HG02981 (cell line): ENCODE measurements around the gene C6orf120.

Source experiments
- ATAC-seq: cut with Tn5 transposase; IDR thresholded peaks from one replicate; pipeline ENCODE4 v1.9.1; 2021; ENCODE audit warnings: mild to moderate bottlenecking, moderate library complexity; ENCODE audit not compliant: unreplicated experiment

The C6orf120 gene

DNA sequence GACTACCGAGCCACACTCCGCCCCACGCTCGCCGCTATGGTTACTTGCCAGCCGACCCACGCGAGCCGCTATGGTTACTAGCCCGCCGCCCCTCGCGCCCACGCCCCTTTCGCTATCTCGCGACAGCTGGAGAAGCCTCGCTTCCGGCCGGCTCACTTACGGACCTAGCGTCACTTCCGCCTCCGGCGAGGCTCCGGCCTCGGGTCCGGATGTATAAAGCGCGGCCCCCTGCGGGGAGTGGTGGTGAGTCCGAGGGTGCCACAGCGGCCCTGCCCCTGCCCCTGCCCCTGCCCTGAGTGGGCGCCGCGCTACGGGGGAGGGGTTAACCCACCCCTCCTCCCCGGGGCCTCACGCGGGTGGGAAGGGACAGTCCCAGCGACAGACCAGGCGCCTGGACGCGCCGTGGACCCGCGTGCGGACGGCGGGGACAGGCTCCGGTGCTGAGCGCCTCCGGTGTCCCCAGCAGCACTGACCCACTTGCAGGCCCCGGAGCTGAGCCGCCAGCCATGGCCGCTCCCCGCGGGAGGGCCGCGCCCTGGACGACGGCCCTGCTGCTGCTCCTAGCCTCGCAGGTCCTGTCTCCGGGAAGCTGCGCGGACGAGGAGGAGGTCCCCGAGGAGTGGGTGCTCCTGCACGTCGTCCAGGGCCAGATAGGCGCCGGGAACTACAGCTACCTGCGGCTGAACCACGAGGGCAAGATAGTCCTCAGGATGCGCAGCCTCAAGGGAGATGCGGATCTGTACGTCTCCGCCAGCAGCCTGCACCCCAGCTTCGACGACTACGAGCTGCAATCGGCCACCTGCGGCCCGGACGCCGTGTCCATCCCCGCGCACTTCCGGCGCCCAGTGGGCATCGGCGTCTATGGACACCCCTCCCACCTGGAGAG lies at the start of gene C6orf120, which contains the start of gene WDR27:
Gene C6orf120 (plus strand): TSS at position 173 of the 886 bp plus-strand sequence. CDS start 334 bp downstream, at position 507.
Gene WDR27 (minus strand): TSS at position 76 of the 886 bp plus-strand sequence. CDS start 13,024 bp downstream, outside the sequence.
- peak; percentile 95 for ATAC-seq

- ATAC-seq = no peak
Observed at GRCh38 chr6:169652896-169653295, 49.0 kb upstream of the C6orf120 start.

GRCh38 chr6:169653691-169654090 lies 48.2 kb upstream of the C6orf120 start:
- ATAC-seq = no peak

- peak; percentile 95 for ATAC-seq
Observed at GRCh38 chr6:169654598-169655391, 47.1 kb upstream of the C6orf120 start.

GRCh38 chr6:169656546-169657283 lies 45.2 kb upstream of the C6orf120 start:
- no peak for ATAC-seq

DNA sequence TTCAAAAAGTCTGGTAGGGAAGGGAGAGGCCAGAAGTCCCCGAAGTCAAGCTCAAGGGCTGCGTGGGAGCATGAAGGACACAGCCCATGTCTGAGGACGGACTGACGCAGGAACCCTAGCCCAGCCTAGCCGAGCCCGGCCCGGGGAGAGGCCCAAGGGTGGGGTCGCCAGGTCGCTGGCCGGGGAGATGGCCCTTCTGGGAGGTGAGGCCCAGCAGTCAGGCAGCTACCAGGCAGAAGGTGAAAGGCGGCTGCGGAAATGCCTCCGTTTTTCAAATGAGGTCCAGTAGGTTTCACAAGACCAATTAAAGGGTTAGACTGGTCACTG lies 44.7 kb upstream of the C6orf120 start:
- no peak for ATAC-seq

DNA sequence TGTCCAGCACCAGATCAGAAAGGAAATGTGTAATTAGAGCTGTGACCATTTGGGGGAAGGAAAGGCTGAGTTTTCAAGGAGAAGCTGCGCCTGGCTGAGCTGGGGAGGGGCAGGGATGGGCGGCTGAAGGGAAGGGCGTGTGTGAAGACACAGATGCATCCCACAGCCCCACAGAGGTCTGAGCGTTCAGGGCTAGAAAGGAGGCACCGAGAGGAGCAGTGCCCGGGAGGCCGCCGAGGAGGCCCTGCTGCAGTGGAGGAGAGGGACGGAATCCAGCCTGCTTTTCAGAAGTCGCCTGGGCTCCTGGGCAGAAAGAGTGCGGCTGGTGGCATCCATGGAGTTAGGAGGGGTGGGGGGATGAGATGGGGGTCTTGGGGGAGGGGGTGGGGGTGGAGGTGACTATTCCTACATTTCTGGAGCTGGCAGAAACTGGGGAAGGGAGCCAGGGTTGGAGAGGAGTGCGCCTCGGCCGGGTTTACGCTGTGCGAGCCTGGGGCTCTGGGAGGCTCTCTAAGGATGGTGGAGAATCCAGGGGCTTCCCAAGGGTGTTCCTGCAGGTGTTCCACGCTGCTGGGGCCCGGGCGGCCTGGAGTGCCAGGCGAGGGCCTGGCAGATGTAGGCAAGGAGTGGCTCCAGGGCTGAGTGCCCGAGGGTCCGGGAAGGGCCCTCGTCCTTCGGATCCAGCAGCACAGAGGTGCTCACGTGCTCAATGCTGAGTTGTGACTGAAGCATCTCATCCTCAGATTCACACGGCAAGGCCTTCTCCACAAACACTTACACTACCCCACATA lies 41.9 kb upstream of the C6orf120 start:
- ATAC-seq = no peak

- no peak for ATAC-seq
Observed at GRCh38 chr6:169660751-169661390, 41.1 kb upstream of the C6orf120 start.

DNA sequence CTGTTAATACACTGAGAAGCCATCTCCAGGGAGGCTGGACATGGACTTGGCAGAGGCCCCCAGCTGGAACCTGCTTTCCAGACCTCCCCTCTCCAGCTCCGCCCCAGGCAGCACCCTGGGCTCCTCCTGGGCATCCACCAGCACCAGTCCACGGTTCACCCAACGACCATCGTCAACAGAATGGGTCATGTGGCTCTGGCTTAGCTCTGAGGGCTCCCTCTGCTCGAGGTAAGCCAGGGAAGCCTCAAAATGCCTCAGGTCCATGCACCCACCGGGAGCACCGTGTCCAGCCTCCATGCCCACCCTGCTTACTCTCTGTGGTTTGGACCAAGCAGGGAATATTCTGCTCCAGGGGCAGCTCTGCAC lies 40.6 kb upstream of the C6orf120 start:
- ATAC-seq = no peak

GRCh38 chr6:169663468-169663867 lies 38.5 kb upstream of the C6orf120 start:
- ATAC-seq = no peak

- ATAC-seq = no peak
Observed at GRCh38 chr6:169664227-169664626, 37.7 kb upstream of the C6orf120 start.

DNA sequence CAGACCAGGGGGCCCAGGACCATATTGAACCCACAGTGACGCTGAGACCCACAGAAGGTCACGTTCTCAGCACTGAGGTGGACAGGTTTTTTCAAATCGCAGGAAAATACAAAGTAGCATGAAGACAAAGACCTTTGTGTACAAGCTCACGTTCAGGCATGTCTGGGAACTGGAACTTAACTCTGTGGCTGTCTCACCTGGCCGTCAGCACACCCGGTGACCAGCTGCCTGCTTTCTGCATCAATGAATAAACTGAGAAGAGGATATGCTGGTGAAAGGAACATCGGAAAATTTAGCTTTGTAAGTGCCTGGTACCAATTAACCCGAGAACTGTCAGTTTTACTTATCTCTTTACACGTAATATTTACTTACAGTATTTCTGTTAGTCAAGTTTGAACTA lies 36.6 kb upstream of the C6orf120 start:
- no peak for ATAC-seq

- ATAC-seq = no peak
Observed at GRCh38 chr6:169666441-169666840, 35.5 kb upstream of the C6orf120 start.

DNA sequence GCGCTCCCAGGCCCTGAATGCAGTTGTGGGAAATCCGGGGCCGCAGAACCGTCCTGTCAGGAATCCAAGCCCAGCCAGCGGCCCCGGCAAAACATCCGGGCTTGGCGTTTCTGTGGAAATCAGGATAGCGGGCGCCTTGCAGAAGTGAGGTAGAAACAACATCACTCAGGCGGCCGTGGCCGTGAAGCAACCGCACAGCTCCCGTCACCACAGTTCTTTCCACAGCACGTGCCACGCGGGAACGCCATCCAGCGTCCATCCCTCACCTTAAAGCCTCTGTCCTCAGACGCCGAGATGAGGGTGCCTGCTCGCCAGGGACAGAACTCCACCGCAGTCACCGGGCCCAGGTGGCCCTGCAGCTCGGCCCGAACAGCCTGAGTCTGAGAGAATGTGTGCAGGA lies 34.2 kb upstream of the C6orf120 start:
- ATAC-seq = no peak

DNA sequence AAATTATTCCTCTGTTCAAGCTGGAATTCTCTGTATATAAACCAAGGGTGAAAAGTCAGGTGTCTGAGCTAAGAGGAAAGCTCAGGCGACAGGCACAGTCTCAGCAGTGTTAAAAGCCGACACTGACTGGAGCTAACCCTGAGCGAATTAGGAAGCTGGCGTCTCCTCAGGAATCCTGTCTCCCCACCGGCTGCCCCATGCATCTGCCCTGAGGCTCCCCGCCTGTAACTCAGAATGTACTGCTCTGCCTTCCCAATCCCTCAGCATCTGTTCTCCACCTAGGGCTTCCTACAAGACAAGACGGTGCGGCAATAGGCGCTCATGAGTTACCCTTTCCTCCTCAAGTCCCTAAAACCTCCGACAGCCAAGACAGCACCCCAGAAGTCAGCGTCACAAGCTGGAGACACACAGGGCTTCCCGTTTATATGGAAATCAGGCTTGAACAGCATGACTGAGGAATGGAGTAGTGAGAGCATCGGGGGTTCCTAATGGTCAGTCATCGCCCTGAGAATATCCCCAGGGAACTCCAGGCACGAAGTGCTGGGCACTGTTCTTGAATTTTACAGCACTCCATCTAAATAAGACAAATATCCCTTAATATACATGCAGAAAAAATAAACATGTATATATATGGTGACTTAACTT lies 33.6 kb upstream of the C6orf120 start:
- no peak for ATAC-seq

DNA sequence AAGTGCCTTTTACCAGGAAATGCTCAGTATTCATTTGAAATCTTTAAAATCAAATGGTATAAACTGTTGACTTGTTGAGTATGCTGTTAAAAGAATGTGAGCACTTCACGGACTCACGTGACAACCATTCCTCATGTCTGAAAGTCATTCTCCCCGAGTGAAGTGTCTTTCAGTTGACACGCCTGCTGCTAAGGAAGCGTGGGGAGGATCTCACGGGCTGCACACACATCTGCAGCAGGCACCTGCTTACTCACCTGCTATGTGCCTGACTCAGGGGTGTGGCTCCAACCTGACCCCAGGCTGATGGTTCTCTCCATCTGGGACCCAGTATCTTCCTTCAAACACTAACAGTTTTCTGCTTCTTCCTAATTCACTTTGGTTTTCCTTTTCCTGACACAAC lies 32.8 kb upstream of the C6orf120 start:
- ATAC-seq = no peak

GRCh38 chr6:169669889-169670288 lies 32.0 kb upstream of the C6orf120 start:
- no peak for ATAC-seq

DNA sequence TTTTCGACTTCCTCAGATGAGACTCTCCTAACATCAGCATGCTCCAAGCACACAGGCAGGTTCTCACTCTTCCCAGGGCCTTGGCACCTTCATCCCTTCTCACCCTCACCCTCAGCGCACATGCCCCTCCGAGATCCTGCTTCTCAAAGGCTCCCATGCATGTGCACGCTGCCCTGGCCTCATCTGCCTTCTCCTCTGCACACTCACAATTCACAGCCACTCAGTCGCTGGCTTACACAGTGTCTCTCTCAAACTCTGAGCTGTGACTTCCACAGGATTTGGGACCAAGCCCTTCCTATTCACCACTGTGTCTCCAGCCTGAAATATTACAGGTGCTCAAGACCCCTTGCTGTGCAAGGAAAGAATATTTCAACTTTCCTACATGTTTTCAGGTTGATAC lies 30.4 kb upstream of the C6orf120 start:
- ATAC-seq = no peak

DNA sequence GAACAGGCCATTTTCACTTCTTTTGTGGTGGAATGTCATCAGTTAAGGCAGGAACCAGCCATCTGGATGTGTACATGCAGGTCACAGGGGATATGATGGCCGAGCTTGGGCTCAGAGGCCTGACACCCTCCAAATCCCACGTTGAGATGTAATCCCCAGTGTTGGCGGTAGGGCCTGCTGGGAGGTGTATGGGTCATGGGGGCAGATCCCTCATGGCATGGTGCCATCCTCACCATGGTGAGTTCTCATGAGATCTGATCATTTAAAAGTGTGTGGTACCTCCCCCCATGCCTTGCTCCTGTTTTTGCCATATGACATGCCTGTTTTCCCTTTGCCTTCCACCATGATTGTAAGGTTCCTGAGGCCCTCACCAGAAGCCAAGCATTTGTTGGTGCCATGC lies 26.9 kb upstream of the C6orf120 start:
- ATAC-seq = no peak

DNA sequence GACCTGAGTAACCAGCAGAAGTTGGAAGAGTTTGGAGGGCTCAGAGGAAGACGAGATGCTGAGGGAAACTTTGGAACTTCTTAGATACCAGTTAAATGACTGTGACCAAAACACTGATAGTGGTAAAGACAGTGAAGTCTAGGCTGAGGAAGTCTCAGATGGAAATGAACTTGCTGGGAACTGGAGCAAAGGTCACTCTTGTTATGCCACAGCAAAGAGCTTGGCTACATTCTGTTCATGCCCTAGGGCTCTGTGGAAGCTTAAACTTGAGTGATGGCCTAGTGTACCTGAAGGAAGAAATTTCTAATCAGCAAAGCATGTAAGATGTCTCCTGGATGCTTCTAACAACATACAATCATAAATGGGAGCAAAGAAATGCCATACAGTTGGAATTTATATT lies 24.8 kb upstream of the C6orf120 start:
- no peak for ATAC-seq
